ENCODE results near the gene TEX53. TPM values are rescaled to one million over a fixed set of nuclear protein-coding genes. Genes with fewer than 3 reads are reported as not detected.

The TEX53 gene
- total and polyA plus RNA-seq, 2 donors (not counting 1 experiment from before 2014, with no cell fraction given), result not detected

DNA sequence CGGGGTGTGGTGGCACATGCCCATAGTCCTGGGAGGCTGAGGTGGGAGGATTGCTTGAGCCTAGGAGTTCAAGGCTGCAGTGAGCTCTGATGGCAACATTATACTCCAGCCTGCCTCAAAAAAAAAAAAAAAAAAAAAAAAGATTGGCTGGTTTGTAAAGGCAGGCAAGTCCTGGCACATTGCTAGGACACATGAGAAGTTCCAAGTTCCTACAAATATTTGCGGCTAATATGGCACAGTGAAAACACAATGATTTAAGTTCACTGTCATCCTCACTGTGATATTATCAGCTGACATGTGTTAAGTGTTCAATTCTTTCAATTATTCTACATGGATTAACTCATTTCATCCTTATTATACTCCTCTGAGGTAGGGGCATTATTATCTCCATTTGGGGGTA, 26.4 kb downstream of the TEX53 start:
- Histone ChIP-seq H3K4me2 (ENCODE audit: extremely low read depth, insufficient read depth, low read length) (no peak overlapping the region), H2AFZ (ENCODE audit: low read length) (no peak overlapping the region), H3K9me3 (ENCODE audit: control insufficient read depth, insufficient read depth, low read depth, low read length) (no peaks in the 10 kb centered on the region), H3K27me3 (ENCODE audit: control insufficient read depth, insufficient read depth, low read length) (no peaks in the 10 kb centered on the region), H3K36me3 (ENCODE audit: control insufficient read depth, insufficient read depth, low read length) (no peaks in the 10 kb centered on the region), H3K4me1 (ENCODE audit: control insufficient read depth, extremely low read depth, insufficient read depth, low read length) (no peaks in the 10 kb centered on the region), H3K79me2 (ENCODE audit: control insufficient read depth, insufficient read depth, low read length) (no peaks in the 10 kb centered on the region), H4K20me1 (ENCODE audit: control insufficient read depth, extremely low read depth, insufficient read depth, low read length) (no peaks in the 10 kb centered on the region), H3K9ac (ENCODE audit: insufficient read depth, low read length) (no peak overlapping the region), H3K4me3 (replicated peaks in 1 of 4; ENCODE audit: control extremely low read depth in 1 of 4, insufficient read depth in 1 of 4, low read depth in 3 of 4, low read length in 4 of 4) (no peak overlapping the region), H3K27ac (ENCODE audit: insufficient read depth, low read length) (no peak overlapping the region)
- DNase-seq (ENCODE audit: low read depth in 2 of 2), result no peak
- TF ChIP-seq EZH2 (IDR thresholded peaks at IDR 0.05; ENCODE audit: low read length, missing control alignments) (no peak), CTCF (conservative IDR thresholded peaks at IDR 0.05 in 1 of 2, IDR thresholded peaks at IDR 0.05 in 1 of 2; ENCODE audit: low read depth in 1 of 2, low read length in 2 of 2) (no peak)

DNA sequence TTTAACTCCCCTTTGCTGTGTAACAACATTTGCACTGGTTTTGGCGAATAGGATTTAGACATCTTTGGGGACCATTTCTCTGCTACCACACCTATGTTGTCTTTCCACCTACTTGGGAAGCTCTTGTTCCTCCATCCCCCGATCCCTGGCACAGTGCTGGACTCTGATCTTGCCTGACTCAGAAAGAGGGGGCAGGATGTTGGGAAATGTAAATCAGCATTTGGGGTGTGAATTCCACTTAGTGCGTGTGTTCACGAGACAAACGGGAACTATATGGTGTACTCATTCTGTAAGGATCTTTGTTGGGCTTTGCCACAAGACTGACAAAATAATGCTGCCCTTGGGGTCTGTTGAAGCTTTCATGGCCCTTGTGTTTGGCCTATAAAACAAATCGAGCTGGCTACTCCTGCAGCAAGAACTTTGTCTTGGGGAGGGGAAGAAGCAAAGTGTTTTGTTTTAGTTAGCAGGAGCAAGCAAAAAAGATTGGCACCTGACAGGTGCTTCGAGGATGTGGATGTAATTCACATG, 28.0 kb downstream of the TEX53 start:
- Histone ChIP-seq H3K4me3 (replicated peaks in 1 of 4; ENCODE audit: control extremely low read depth in 1 of 4, insufficient read depth in 1 of 4, low read depth in 3 of 4, low read length in 4 of 4) (no peak overlapping the region), H2AFZ (ENCODE audit: low read length) (no peak overlapping the region), H3K4me2 (ENCODE audit: extremely low read depth, insufficient read depth, low read length) (no peak overlapping the region), H4K20me1 (ENCODE audit: control insufficient read depth, extremely low read depth, insufficient read depth, low read length) (no peaks in the 10 kb centered on the region), H3K27ac (ENCODE audit: insufficient read depth, low read length) (no peak overlapping the region), H3K9ac (ENCODE audit: insufficient read depth, low read length) (no peak overlapping the region), H3K4me1 (ENCODE audit: control insufficient read depth, extremely low read depth, insufficient read depth, low read length) (no peaks in the 10 kb centered on the region), H3K36me3 (ENCODE audit: control insufficient read depth, insufficient read depth, low read length) (no peaks in the 10 kb centered on the region), H3K27me3 (ENCODE audit: control insufficient read depth, insufficient read depth, low read length) (no peaks in the 10 kb centered on the region), H3K79me2 (ENCODE audit: control insufficient read depth, insufficient read depth, low read length) (no peaks in the 10 kb centered on the region), H3K9me3 (ENCODE audit: control insufficient read depth, insufficient read depth, low read depth, low read length) (no peaks in the 10 kb centered on the region)
- DNase-seq (ENCODE audit: low read depth in 2 of 2), result no peak
- TF ChIP-seq CTCF (conservative IDR thresholded peaks at IDR 0.05 in 1 of 2, IDR thresholded peaks at IDR 0.05 in 1 of 2; ENCODE audit: low read depth in 1 of 2, low read length in 2 of 2), result no peak
- TF ChIP-seq EZH2 (IDR thresholded peaks at IDR 0.05; ENCODE audit: low read length, missing control alignments), result no peak

- Histone ChIP-seq H3K9ac (ENCODE audit: insufficient read depth, low read length) (no peak overlapping the region), H2AFZ (ENCODE audit: low read length) (no peak overlapping the region), H3K9me3 (ENCODE audit: control insufficient read depth, insufficient read depth, low read depth, low read length) (no peaks in the 10 kb centered on the region), H3K4me2 (ENCODE audit: extremely low read depth, insufficient read depth, low read length) (no peak overlapping the region), H3K36me3 (ENCODE audit: control insufficient read depth, insufficient read depth, low read length) (no peaks in the 10 kb centered on the region), H3K27me3 (ENCODE audit: control insufficient read depth, insufficient read depth, low read length) (no peaks in the 10 kb centered on the region), H4K20me1 (ENCODE audit: control insufficient read depth, extremely low read depth, insufficient read depth, low read length) (no peaks in the 10 kb centered on the region), H3K79me2 (ENCODE audit: control insufficient read depth, insufficient read depth, low read length) (no peaks in the 10 kb centered on the region), H3K4me1 (ENCODE audit: control insufficient read depth, extremely low read depth, insufficient read depth, low read length) (no peaks in the 10 kb centered on the region), H3K27ac (ENCODE audit: insufficient read depth, low read length) (no peak overlapping the region), H3K4me3 (replicated peaks in 1 of 4; ENCODE audit: control extremely low read depth in 1 of 4, insufficient read depth in 1 of 4, low read depth in 3 of 4, low read length in 4 of 4) (no peak overlapping the region)
- DNase-seq (ENCODE audit: low read depth in 2 of 2), result no peak
- no peak for TF ChIP-seq CTCF (conservative IDR thresholded peaks at IDR 0.05 in 1 of 2, IDR thresholded peaks at IDR 0.05 in 1 of 2; ENCODE audit: low read depth in 1 of 2, low read length in 2 of 2)
- no peak for TF ChIP-seq EZH2 (IDR thresholded peaks at IDR 0.05; ENCODE audit: low read length, missing control alignments)
Measured at GRCh38 chr9:114627553-114627952, 30.1 kb downstream of the TEX53 start.

Data from fibroblast of lung (primary cell).